Measurements from ENCODE around the gene FYN.

GRCh38 chr6:111808493-111808892, 64.8 kb downstream of the FYN start:
- TF ChIP-seq POLR2A (IDR thresholded peaks at IDR 0.05) (no peak), CTCF (IDR thresholded peaks at IDR 0.05) (no peak)
